ENCODE results near the gene ZNF296. TPM values are rescaled to one million over a fixed set of nuclear protein-coding genes. Genes with fewer than 3 reads are reported as not detected.

The ZNF296 gene
- total and polyA plus RNA-seq, 2 of the 13 experiments (the other 11 are each of a cell fraction or from before 2014, with no cell fraction given) = 0.26 to 0.62 TPM

GRCh38 chr19:45103508-45104319 lies 27.4 kb upstream of the ZNF296 start (continued):
- TF ChIP-seq ARID4A (CRISPR knock-in tag; IDR thresholded peaks at IDR 0.05; ENCODE audit: borderline replicate concordance) = peak; percentile 68
- TF ChIP-seq ASH2L (IDR thresholded peaks at IDR 0.05; ENCODE audit: insufficient read length, low read depth, low read length) = peak; percentile 29
- TF ChIP-seq SP4 (CRISPR knock-in tag; IDR thresholded peaks at IDR 0.05) = peak; percentile 53; the same call in 1 of the 2 replicates
- no peak for TF ChIP-seq ZNF644 (CRISPR knock-in tag; IDR thresholded peaks at IDR 0.05; ENCODE audit: low read depth)
- TF ChIP-seq ZFP90 (CRISPR knock-in tag; IDR thresholded peaks at IDR 0.05; ENCODE audit: borderline replicate concordance) = peak; percentile 53; the same call in 1 of the 2 replicates
- no peak for TF ChIP-seq FLYWCH1 (CRISPR knock-in tag; IDR thresholded peaks at IDR 0.05)
- no peak for TF ChIP-seq E2F1 (CRISPR knock-in tag; IDR thresholded peaks at IDR 0.05)
- 0 out of 4 replicates have a peak, but pooled peaks of 1 of the 2 experiments have one; percentile 6 for TF ChIP-seq EP300 (IDR thresholded peaks at IDR 0.05; ENCODE audit: low read depth in 2 of 2, low read length in 2 of 2)
- TF ChIP-seq EP300 (CRISPR knock-in tag; IDR thresholded peaks at IDR 0.05; ENCODE audit: borderline replicate concordance) = no peak
- no peak for TF ChIP-seq CCAR2 (optimal IDR thresholded peaks at IDR 0.05; ENCODE audit: low read depth, low read length)
- no peak for TF ChIP-seq ATF5 (CRISPR knock-in tag; IDR thresholded peaks at IDR 0.05; ENCODE audit: low read depth)
- no peak for TF ChIP-seq NFYC (CRISPR knock-in tag; IDR thresholded peaks at IDR 0.05)
- TF ChIP-seq ZSCAN9 (CRISPR knock-in tag; IDR thresholded peaks at IDR 0.05; ENCODE audit: borderline replicate concordance) = no peak
- no peak for TF ChIP-seq ETS1 (CRISPR knock-in tag; IDR thresholded peaks at IDR 0.05)
- no peak for TF ChIP-seq DNMT1 (CRISPR knock-in tag; IDR thresholded peaks at IDR 0.05)
- peak; percentile 33; the same call in 1 of the 2 replicates for TF ChIP-seq ZNF331 (CRISPR knock-in tag; IDR thresholded peaks at IDR 0.05)
- TF ChIP-seq AKAP8 (CRISPR knock-in tag; IDR thresholded peaks at IDR 0.05) = no peak
- TF ChIP-seq ZNF7 (CRISPR knock-in tag; IDR thresholded peaks at IDR 0.05) = no peak
- TF ChIP-seq MYNN (CRISPR knock-in tag; IDR thresholded peaks at IDR 0.05; ENCODE audit: low read depth) = no peak
- TF ChIP-seq CBX5 (CRISPR knock-in tag; IDR thresholded peaks at IDR 0.05; ENCODE audit: borderline replicate concordance) = peak; percentile 23; the same call in 1 of the 2 replicates
- TF ChIP-seq NCOA5 (CRISPR knock-in tag; IDR thresholded peaks at IDR 0.05) = no peak
- no peak for TF ChIP-seq ZNF317 (CRISPR knock-in tag; IDR thresholded peaks at IDR 0.05)
